GM21825 (cell line): ENCODE measurements around the gene APOBEC3C.
A peak's percentile ranks its signal among the peaks of the same experiment; 100 is the strongest.
"Not testable (repeated sequence)": the region's sequence is repeated elsewhere in the genome, so short reads cannot be mapped to it uniquely, and the experiment has no call there.

ENCODE experiments used
- ATAC-seq: cut with Tn5 transposase; IDR thresholded peaks from one replicate; pipeline ENCODE4 v1.9.1; 2021; ENCODE audit warnings: mild to moderate bottlenecking, moderate library complexity; ENCODE audit not compliant: unreplicated experiment

The APOBEC3C gene

GRCh38 chr22:39020021-39020651, 6.1 kb downstream of the APOBEC3C start:
- ATAC-seq: peak; percentile 3

- ATAC-seq: no peak
Measured at GRCh38 chr22:39021552-39022250, 7.6 kb downstream of the APOBEC3C start.

GRCh38 chr22:39024519-39025308, 10.7 kb downstream of the APOBEC3C start:
- no peak for ATAC-seq

GRCh38 chr22:39026509-39027150, 12.6 kb downstream of the APOBEC3C start:
- ATAC-seq: no peak

GRCh38 chr22:39027717-39028116, 13.7 kb downstream of the APOBEC3C start:
- ATAC-seq: no peak

- ATAC-seq: no peak
Measured at GRCh38 chr22:39028281-39028680, 14.2 kb downstream of the APOBEC3C start.

- ATAC-seq: no peak
Measured at GRCh38 chr22:39029227-39029626, 15.2 kb downstream of the APOBEC3C start.

- ATAC-seq: no peak
Measured at GRCh38 chr22:39030705-39031104, 16.6 kb downstream of the APOBEC3C start.

- not testable (repeated sequence) for ATAC-seq
Measured at GRCh38 chr22:39031434-39032295, 17.6 kb downstream of the APOBEC3C start.

- ATAC-seq: not testable (repeated sequence)
Measured at GRCh38 chr22:39037071-39037470, 23.0 kb downstream of the APOBEC3C start.

GRCh38 chr22:39039306-39040126, 25.5 kb downstream of the APOBEC3C start:
- no peak for ATAC-seq

- not testable (repeated sequence) for ATAC-seq
Measured at GRCh38 chr22:39040155-39040537, 26.1 kb downstream of the APOBEC3C start.

GRCh38 chr22:39040538-39041296, 26.7 kb downstream of the APOBEC3C start, which contains the start of gene APOBEC3F:
Gene APOBEC3F (plus strand): TSS chr22:39040864. CDS start chr22:39040961, 97 bp downstream.
- ATAC-seq: peak; percentile 91

- no peak for ATAC-seq
Measured at GRCh38 chr22:39041908-39042307, 27.9 kb downstream of the APOBEC3C start.

- not testable (repeated sequence) for ATAC-seq
Measured at GRCh38 chr22:39043063-39043462, 29.0 kb downstream of the APOBEC3C start.

- ATAC-seq: not testable (repeated sequence)
Measured at GRCh38 chr22:39045136-39045535, 31.1 kb downstream of the APOBEC3C start.

- ATAC-seq: not testable (repeated sequence)
Measured at GRCh38 chr22:39049486-39049885, 35.4 kb downstream of the APOBEC3C start.

- not testable (repeated sequence) for ATAC-seq
Measured at GRCh38 chr22:39051844-39052495, 37.9 kb downstream of the APOBEC3C start.
